Mesenchymal stem cell (in vitro differentiated cells and primary cell): Measurements from ENCODE around the gene USP24.

Source experiments
- DNase-seq: peaks from one replicate; pipeline ENCODE4 v3.0.0-alpha.2; 2013
- H2AFZ ChIP-seq: one replicate; pipeline ENCODE4 v1.6.1; 2013; ENCODE audit warnings: low read depth, mild to moderate bottlenecking, control low read depth, inconsistent platforms, low read length, moderate library complexity
- H2AK5ac ChIP-seq: 2 replicates; pipeline ENCODE4 v1.6.1; 2013; ENCODE audit warnings: low read length, moderate library complexity, mild to moderate bottlenecking, inconsistent platforms; ENCODE audit not compliant: severe bottlenecking
- H2BK120ac ChIP-seq: one replicate; pipeline ENCODE4 v1.6.1; 2013; ENCODE audit warnings: low read depth, mild to moderate bottlenecking, inconsistent platforms, low read length, moderate library complexity
- H2BK12ac ChIP-seq, 2 experiments: one replicate each; pipeline ENCODE4 v1.6.1; 2013; ENCODE audit warnings: inconsistent platforms in 2 of 2, low read length in 2 of 2, mild to moderate bottlenecking in 2 of 2, moderate library complexity in 2 of 2, control low read depth in 1 of 2
- H2BK15ac ChIP-seq: one replicate; pipeline ENCODE4 v1.6.1; 2013; ENCODE audit warnings: mild to moderate bottlenecking, low read depth, inconsistent platforms; ENCODE audit not compliant: poor library complexity, severe bottlenecking
- H2BK5ac ChIP-seq: 2 replicates; pipeline ENCODE4 v1.6.1; 2013; ENCODE audit warnings: low read depth, mild to moderate bottlenecking, low read length, control low read depth, inconsistent platforms; ENCODE audit not compliant: poor library complexity, severe bottlenecking
- H3K14ac ChIP-seq, 2 experiments: one replicate each; pipeline ENCODE4 v1.6.1; 2013; ENCODE audit warnings: inconsistent platforms in 2 of 2, low read length in 2 of 2, control low read depth in 1 of 2, mild to moderate bottlenecking in 1 of 2, moderate library complexity in 1 of 2
- H3K18ac ChIP-seq, 2 experiments: one replicate each; pipeline ENCODE4 v1.6.1; 2013; ENCODE audit warnings: inconsistent platforms in 2 of 2, low read length in 2 of 2, control low read depth in 1 of 2, low read depth in 1 of 2, mild to moderate bottlenecking in 1 of 2
- H3K23ac ChIP-seq, 2 experiments: one replicate each; pipeline ENCODE4 v1.6.1; 2013; ENCODE audit warnings: inconsistent platforms in 2 of 2, low read length in 2 of 2, mild to moderate bottlenecking in 2 of 2, moderate library complexity in 2 of 2, control low read depth in 1 of 2
- H3K27ac ChIP-seq: 2 replicates; pipeline ENCODE4 v1.5.1; 2013; ENCODE audit warnings: mild to moderate bottlenecking, moderate library complexity, low read length, control low read depth, inconsistent platforms; ENCODE audit not compliant: poor library complexity, severe bottlenecking
- H3K27me3 ChIP-seq, 2 experiments: 2 replicates each; pipeline versions ENCODE4 v1.6.1 to v1.7.0; 2013; ENCODE audit warnings: low read length in 2 of 2, mild to moderate bottlenecking in 2 of 2, moderate library complexity in 2 of 2, control low read depth in 1 of 2, inconsistent platforms in 1 of 2; ENCODE audit not compliant: control insufficient read depth in 1 of 2, insufficient read depth in 1 of 2
- H3K36me3 ChIP-seq, 2 experiments: 2 replicates each; pipeline versions ENCODE4 v1.6.1 to v1.7.0; 2013; ENCODE audit warnings: low read length in 2 of 2, control low read depth in 1 of 2, inconsistent platforms in 1 of 2, low read depth in 1 of 2, mild to moderate bottlenecking in 1 of 2; ENCODE audit not compliant: insufficient read depth in 2 of 2, control insufficient read depth in 1 of 2
- H3K4ac ChIP-seq, 2 experiments: one replicate each; pipeline ENCODE4 v1.6.1; 2013; ENCODE audit warnings: inconsistent platforms in 2 of 2, low read length in 2 of 2, mild to moderate bottlenecking in 2 of 2, moderate library complexity in 2 of 2, control low read depth in 1 of 2, low read depth in 1 of 2
- H3K4me1 ChIP-seq: 2 replicates; pipeline ENCODE4 v1.6.1; 2013; ENCODE audit warnings: low read depth, low read length, control low read depth; ENCODE audit not compliant: control insufficient read depth, insufficient read depth
- H3K4me2 ChIP-seq: 2 replicates; pipeline ENCODE4 v1.6.1; 2013; ENCODE audit warnings: low read length, mild to moderate bottlenecking, inconsistent platforms; ENCODE audit not compliant: poor library complexity, severe bottlenecking
- H3K4me3 ChIP-seq, 2 experiments: 2 replicates each; pipeline versions ENCODE4 v1.5.1 to v1.7.0; 2013; ENCODE audit warnings: low read length in 2 of 2, mild to moderate bottlenecking in 2 of 2, control low read depth in 1 of 2, low read depth in 1 of 2; ENCODE audit not compliant: insufficient read depth in 1 of 2
- H3K79me1 ChIP-seq: replicated peaks from 2 replicates; pipeline ENCODE4 v1.6.1; 2013; ENCODE audit warnings: mild to moderate bottlenecking, control low read depth, low read length, inconsistent platforms; ENCODE audit not compliant: poor library complexity, severe bottlenecking
- H3K9ac ChIP-seq: 2 replicates; pipeline ENCODE4 v1.7.0; 2013; ENCODE audit warnings: mild to moderate bottlenecking, low read length, moderate library complexity
- H3K9me3 ChIP-seq: 2 replicates; pipeline ENCODE4 v1.7.0; 2013; ENCODE audit warnings: mild to moderate bottlenecking, low read length; ENCODE audit not compliant: control insufficient read depth
- H4K8ac ChIP-seq: one replicate; pipeline ENCODE4 v1.6.1; 2013; ENCODE audit warnings: inconsistent platforms, mild to moderate bottlenecking, low read length, moderate library complexity
- H4K91ac ChIP-seq: one replicate; pipeline ENCODE4 v1.6.1; 2013; ENCODE audit warnings: mild to moderate bottlenecking, low read length, inconsistent platforms
- WGBS: methylation state at CpG from one replicate; pipeline ENCODE4 v1.1.7; 2013; ENCODE audit warnings: mixed read lengths; 5-methylcytosine and 5-hydroxymethylcytosine counted together

The USP24 gene

DNA sequence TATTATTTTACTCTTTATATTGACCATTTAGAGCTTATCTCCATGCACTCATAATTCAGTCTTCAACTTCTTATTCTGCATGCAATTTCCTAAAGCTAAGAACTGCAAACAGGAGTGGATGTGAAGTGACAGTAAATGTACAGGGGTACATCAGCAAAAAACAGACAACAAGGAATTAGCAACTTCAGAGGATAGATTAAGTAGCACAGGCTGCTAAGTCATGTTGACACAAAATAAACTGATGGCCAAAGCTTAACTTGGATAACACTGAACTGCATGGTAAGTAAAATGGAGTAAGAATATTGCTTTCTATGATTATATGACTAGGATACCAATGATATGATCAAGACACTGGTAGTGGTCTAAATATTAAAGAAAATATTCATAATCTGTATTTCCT lies 66.5 kb downstream of the USP24 start:
- Histone ChIP-seq H3K4ac (no peak overlapping the region), H3K4me3 (no peak overlapping the region), H3K18ac (no peak overlapping the region), H4K8ac (no peak overlapping the region), H3K4me1 (no peaks in the 10 kb centered on the region), H4K91ac (no peak overlapping the region), H3K27me3 (no peaks in the 10 kb centered on the region), H3K36me3 (peaks cover 5 to 98% of the 10 kb centered on the region in 2 experiments), H2BK12ac (no peak overlapping the region), H2AFZ (no peak overlapping the region), H2BK5ac (no peak overlapping the region), H3K23ac (no peak overlapping the region), H3K14ac (no peak overlapping the region), H3K4me2 (no peak overlapping the region), H3K9ac (peak overlapping the region; percentile 11), H2BK120ac (no peak overlapping the region), H2BK15ac (no peak overlapping the region), H3K79me1 (peaks cover 3% of the 10 kb centered on the region), H2AK5ac (no peak overlapping the region), H3K9me3 (no peaks in the 10 kb centered on the region), H3K27ac (no peak overlapping the region)
- DNase-seq, result no peak

- H3K27me3 ChIP-seq, result no peaks in the 10 kb centered on the region
- no peak overlapping the region for H2AK5ac ChIP-seq
- no peak overlapping the region for H3K27ac ChIP-seq
- no peak overlapping the region for H3K23ac ChIP-seq
- H2BK12ac ChIP-seq, result no peak overlapping the region
- H4K8ac ChIP-seq, result no peak overlapping the region
- H3K9ac ChIP-seq, result no peak overlapping the region
- no peaks in the 10 kb centered on the region for H3K9me3 ChIP-seq
- H3K79me1 ChIP-seq, result peaks cover 3% of the 10 kb centered on the region
- H2BK5ac ChIP-seq, result no peak overlapping the region
- WGBS, result 97% methylated on average over 4 of the region's 8 CpGs
- no peaks in the 10 kb centered on the region for H3K4me1 ChIP-seq
- no peak overlapping the region for H2AFZ ChIP-seq
- no peak overlapping the region for H3K4ac ChIP-seq
- DNase-seq, result no peak
- H3K4me3 ChIP-seq, result no peak overlapping the region
- peaks cover 4 to 98% of the 10 kb centered on the region in 2 experiments for H3K36me3 ChIP-seq
- H4K91ac ChIP-seq, result no peak overlapping the region
- H3K14ac ChIP-seq, result no peak overlapping the region
- H2BK120ac ChIP-seq, result no peak overlapping the region
- H3K18ac ChIP-seq, result no peak overlapping the region
- H2BK15ac ChIP-seq, result no peak overlapping the region
- no peak overlapping the region for H3K4me2 ChIP-seq
Measured at GRCh38 chr1:55147524-55147923, 67.6 kb downstream of the USP24 start.

DNA sequence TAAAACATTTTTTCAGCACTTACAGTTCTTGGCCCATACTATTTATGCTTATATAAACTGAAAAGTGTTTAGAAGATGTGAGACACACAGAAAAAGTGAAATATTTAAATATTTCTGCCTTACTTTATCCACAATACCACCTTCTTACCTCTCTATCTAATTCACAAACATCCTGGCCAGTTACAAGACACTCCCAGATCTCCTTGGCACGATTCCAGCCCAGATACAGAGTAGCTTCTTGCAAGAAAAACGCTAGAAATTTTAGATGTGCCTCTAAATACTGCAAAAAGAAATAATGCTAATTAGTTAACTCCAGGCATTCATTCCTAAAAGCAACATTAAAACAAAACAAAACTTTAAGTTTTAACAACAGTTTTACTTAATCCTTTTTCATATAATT lies 68.4 kb downstream of the USP24 start:
- no peaks in the 10 kb centered on the region for H3K9me3 ChIP-seq
- H2BK12ac ChIP-seq, result no peak overlapping the region
- H2BK5ac ChIP-seq, result no peak overlapping the region
- no peak overlapping the region for H2AK5ac ChIP-seq
- no peaks in the 10 kb centered on the region for H3K27me3 ChIP-seq
- H3K4me1 ChIP-seq, result no peaks in the 10 kb centered on the region
- no peak overlapping the region for H3K4me3 ChIP-seq
- no peak overlapping the region for H2BK15ac ChIP-seq
- no peak overlapping the region for H4K8ac ChIP-seq
- peaks cover 3% of the 10 kb centered on the region for H3K79me1 ChIP-seq
- no peak overlapping the region for H3K27ac ChIP-seq
- no peak overlapping the region for H3K14ac ChIP-seq
- H3K18ac ChIP-seq, result no peak overlapping the region
- no peak overlapping the region for H3K4ac ChIP-seq
- H4K91ac ChIP-seq, result no peak overlapping the region
- peaks cover 4 to 98% of the 10 kb centered on the region in 2 experiments for H3K36me3 ChIP-seq
- no peak overlapping the region for H3K23ac ChIP-seq
- no peak for DNase-seq
- no peak overlapping the region for H2BK120ac ChIP-seq
- 96% methylated on average over 2 of the region's 2 CpGs for WGBS
- no peak overlapping the region for H3K4me2 ChIP-seq
- no peak overlapping the region for H3K9ac ChIP-seq
- H2AFZ ChIP-seq, result no peak overlapping the region

DNA sequence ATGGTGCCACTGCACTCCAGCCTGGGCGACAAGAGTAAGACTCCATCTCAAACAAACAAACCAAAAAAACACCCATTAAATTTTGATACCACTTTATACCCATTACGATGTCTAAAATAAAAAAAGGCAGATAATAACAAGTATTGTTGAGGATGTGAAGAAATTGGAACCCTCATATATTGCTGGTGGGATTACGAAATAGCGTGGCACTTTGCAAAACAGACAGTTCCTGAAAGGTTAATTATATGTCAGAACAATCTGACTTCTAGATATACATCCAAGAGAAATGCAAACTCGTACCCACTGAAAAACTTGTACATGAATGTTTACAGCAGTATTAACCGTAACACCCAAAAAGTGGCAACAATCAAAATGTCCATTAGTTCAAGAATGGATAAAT lies 70.3 kb downstream of the USP24 start:
- Histone ChIP-seq H3K27ac (no peak overlapping the region), H2BK120ac (no peak overlapping the region), H3K4me1 (no peaks in the 10 kb centered on the region), H2BK12ac (no peak overlapping the region), H3K9ac (no peak overlapping the region), H2AFZ (no peak overlapping the region), H3K18ac (no peak overlapping the region), H3K4me2 (no peak overlapping the region), H3K27me3 (no peaks in the 10 kb centered on the region), H2BK5ac (no peak overlapping the region), H4K91ac (no peak overlapping the region), H3K9me3 (no peaks in the 10 kb centered on the region), H3K4me3 (no peak overlapping the region), H3K36me3 (peaks cover 4 to 94% of the 10 kb centered on the region in 2 experiments), H2BK15ac (no peak overlapping the region), H3K4ac (no peak overlapping the region), H3K23ac (no peak overlapping the region), H2AK5ac (no peak overlapping the region), H4K8ac (no peak overlapping the region), H3K79me1 (peaks cover 3% of the 10 kb centered on the region), H3K14ac (no peak overlapping the region)
- 100% methylated on average over 2 of the region's 6 CpGs for WGBS
- DNase-seq, result no peak
